ENCODE measurements around the gene PLCG2.
A peak's percentile ranks its signal among the peaks of the same experiment; 100 is the strongest.
"Not testable (repeated sequence)": the region's sequence is repeated elsewhere in the genome, so short reads cannot be mapped to it uniquely, and the experiment has no call there.

Gene PLCG2

GRCh38 chr16:81778861-81779535 is at the start of gene PLCG2:
PLCG2 (plus strand) TSS chr16:81779291; CDS start chr16:81785990, 6,699 bp downstream.
- peak; percentile 42 for DNase-seq

GRCh38 chr16:81729451-81729850 is 49.6 kb upstream of the PLCG2 start:
- DNase-seq, result no peak

GRCh38 chr16:81730090-81731051 is 48.7 kb upstream of the PLCG2 start:
- DNase-seq, result peak; percentile 97

- no peak for DNase-seq
Measured at GRCh38 chr16:81731649-81732048, 47.4 kb upstream of the PLCG2 start.

- no peak for DNase-seq
Measured at GRCh38 chr16:81732699-81733098, 46.4 kb upstream of the PLCG2 start.

GRCh38 chr16:81733295-81733694 is 45.8 kb upstream of the PLCG2 start:
- DNase-seq, result no peak

GRCh38 chr16:81734632-81735434 is 44.3 kb upstream of the PLCG2 start:
- DNase-seq, result no peak

- DNase-seq, result peak; percentile 57
Measured at GRCh38 chr16:81737885-81738536, 41.1 kb upstream of the PLCG2 start.

GRCh38 chr16:81738783-81739496 is 40.2 kb upstream of the PLCG2 start:
- no peak for DNase-seq

- no peak for DNase-seq
Measured at GRCh38 chr16:81739503-81739902, 39.6 kb upstream of the PLCG2 start.

GRCh38 chr16:81740169-81740568 is 38.9 kb upstream of the PLCG2 start:
- DNase-seq, result no peak

- DNase-seq, result not testable (repeated sequence)
Measured at GRCh38 chr16:81741430-81741770, 37.7 kb upstream of the PLCG2 start.

GRCh38 chr16:81744385-81744784 is 34.7 kb upstream of the PLCG2 start:
- DNase-seq, result no peak

- DNase-seq, result no peak
Measured at GRCh38 chr16:81744911-81745310, 34.2 kb upstream of the PLCG2 start.

- DNase-seq, result no peak
Measured at GRCh38 chr16:81745704-81746558, 33.2 kb upstream of the PLCG2 start.

GRCh38 chr16:81746566-81746965 is 32.5 kb upstream of the PLCG2 start:
- no peak for DNase-seq

- DNase-seq, result no peak
Measured at GRCh38 chr16:81748476-81749198, 30.5 kb upstream of the PLCG2 start.

- DNase-seq, result no peak
Measured at GRCh38 chr16:81752225-81752875, 26.7 kb upstream of the PLCG2 start.

GRCh38 chr16:81752876-81753227 is 26.2 kb upstream of the PLCG2 start:
- no peak for DNase-seq

- no peak for DNase-seq
Measured at GRCh38 chr16:81754858-81755257, 24.2 kb upstream of the PLCG2 start.
